Measurements from ENCODE around the gene STK35. TPM values are rescaled to one million over a fixed set of nuclear protein-coding genes. Genes with fewer than 3 reads are reported as not detected.

STK35 gene
- 17.4 TPM for total RNA-seq (ENCODE audit: unreplicated experiment)
- long read RNA-seq, partial matches to known transcripts = 1 of 8 reads
- long read RNA-seq, other reads (novel, unspliced or antisense) = 7 of 8 reads

GRCh38 chr20:2101057-2101864, at the start of gene STK35:
TSS of gene STK35 (plus strand) at chr20:2101827. CDS start at chr20:2101882, 55 bp downstream.
- TF ChIP-seq, protein P1, sequence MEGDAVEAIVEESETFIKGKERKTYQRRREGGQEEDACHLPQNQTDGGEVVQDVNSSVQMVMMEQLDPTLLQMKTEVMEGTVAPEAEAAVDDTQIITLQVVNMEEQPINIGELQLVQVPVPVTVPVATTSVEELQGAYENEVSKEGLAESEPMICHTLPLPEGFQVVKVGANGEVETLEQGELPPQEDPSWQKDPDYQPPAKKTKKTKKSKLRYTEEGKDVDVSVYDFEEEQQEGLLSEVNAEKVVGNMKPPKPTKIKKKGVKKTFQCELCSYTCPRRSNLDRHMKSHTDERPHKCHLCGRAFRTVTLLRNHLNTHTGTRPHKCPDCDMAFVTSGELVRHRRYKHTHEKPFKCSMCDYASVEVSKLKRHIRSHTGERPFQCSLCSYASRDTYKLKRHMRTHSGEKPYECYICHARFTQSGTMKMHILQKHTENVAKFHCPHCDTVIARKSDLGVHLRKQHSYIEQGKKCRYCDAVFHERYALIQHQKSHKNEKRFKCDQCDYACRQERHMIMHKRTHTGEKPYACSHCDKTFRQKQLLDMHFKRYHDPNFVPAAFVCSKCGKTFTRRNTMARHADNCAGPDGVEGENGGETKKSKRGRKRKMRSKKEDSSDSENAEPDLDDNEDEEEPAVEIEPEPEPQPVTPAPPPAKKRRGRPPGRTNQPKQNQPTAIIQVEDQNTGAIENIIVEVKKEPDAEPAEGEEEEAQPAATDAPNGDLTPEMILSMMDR (IDR thresholded peaks at IDR 0.05; ENCODE audit: partially characterized antibody, unreplicated experiment) = no peak
- H3K27ac Mint-ChIP-seq (ENCODE audit: unreplicated experiment) = peak within 1 kb of the TSS; percentile 100
- H3K36me3 Mint-ChIP-seq (ENCODE audit: unreplicated experiment) = no peaks in the 10 kb centered on the region
- peak; percentile 84 for DNase-seq
- no peaks in the 10 kb centered on the region for H3K9me3 Mint-ChIP-seq (ENCODE audit: unreplicated experiment)
- peaks cover 3% of the 10 kb centered on the region for H3K27me3 Mint-ChIP-seq (ENCODE audit: unreplicated experiment)
- H3K4me3 Mint-ChIP-seq (ENCODE audit: unreplicated experiment) = peak within 1 kb of the TSS; percentile 94
- H3K4me1 Mint-ChIP-seq (ENCODE audit: low read depth, unreplicated experiment) = peaks cover 6% of the 10 kb centered on the region

DNA sequence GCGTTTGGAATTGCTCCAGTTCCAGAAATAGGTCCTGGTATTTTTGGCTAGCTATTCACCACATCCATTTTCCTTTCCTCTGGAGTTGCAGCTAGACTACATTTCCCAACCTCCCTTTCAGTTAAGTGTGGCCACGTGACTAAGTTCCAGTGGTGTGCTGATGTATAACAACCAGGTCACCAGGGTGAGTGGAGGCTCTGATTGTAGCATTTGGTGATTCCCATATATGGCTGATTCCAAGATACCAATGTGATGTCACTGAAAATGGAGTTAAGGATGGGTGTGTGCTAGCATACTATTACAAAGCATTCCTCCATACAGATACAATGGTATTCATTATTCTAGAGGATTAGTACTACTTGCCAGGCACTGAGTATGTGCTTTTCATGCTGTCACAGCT, 49.7 kb upstream of the STK35 start:
- Mint-ChIP-seq H3K27me3 (ENCODE audit: unreplicated experiment) (no peaks in the 10 kb centered on the region), H3K9me3 (ENCODE audit: unreplicated experiment) (peaks cover 2% of the 10 kb centered on the region), H3K36me3 (ENCODE audit: unreplicated experiment) (no peaks in the 10 kb centered on the region), H3K27ac (ENCODE audit: unreplicated experiment) (no peak overlapping the region), H3K4me1 (ENCODE audit: low read depth, unreplicated experiment) (no peaks in the 10 kb centered on the region), H3K4me3 (ENCODE audit: unreplicated experiment) (no peak overlapping the region)
- TF ChIP-seq, protein P1 (IDR thresholded peaks at IDR 0.05; ENCODE audit: partially characterized antibody, unreplicated experiment) = no peak
- DNase-seq = no peak

- H3K27ac Mint-ChIP-seq (ENCODE audit: unreplicated experiment) = no peak overlapping the region
- no peak overlapping the region for H3K4me3 Mint-ChIP-seq (ENCODE audit: unreplicated experiment)
- H3K27me3 Mint-ChIP-seq (ENCODE audit: unreplicated experiment) = no peaks in the 10 kb centered on the region
Observed at GRCh38 chr20:2052741-2053140, 48.9 kb upstream of the STK35 start.

DNA sequence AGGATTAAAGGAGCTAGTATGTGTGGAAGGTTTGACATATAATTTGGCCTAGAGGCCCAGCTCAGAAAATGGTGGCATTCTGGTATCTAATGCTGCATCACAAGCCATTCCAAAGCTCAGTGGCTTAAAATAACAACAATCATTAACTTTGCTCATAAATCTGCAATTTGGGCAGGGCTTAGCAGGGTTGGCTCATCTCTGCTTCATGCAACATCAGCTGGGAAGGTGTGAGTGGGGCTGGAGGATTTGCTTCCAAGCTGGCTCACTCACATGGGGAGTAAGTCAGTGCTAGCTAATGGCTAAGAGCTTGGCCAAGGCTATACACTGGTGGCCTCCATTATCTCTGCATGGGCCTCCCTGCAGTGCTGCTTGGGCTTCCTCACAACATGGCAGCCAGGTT, 48.0 kb upstream of the STK35 start:
- H3K27ac Mint-ChIP-seq (ENCODE audit: unreplicated experiment) = no peak overlapping the region
- no peaks in the 10 kb centered on the region for H3K27me3 Mint-ChIP-seq (ENCODE audit: unreplicated experiment)
- DNase-seq = no peak
- no peaks in the 10 kb centered on the region for H3K4me1 Mint-ChIP-seq (ENCODE audit: low read depth, unreplicated experiment)
- H3K4me3 Mint-ChIP-seq (ENCODE audit: unreplicated experiment) = no peak overlapping the region
- peaks cover 2% of the 10 kb centered on the region for H3K9me3 Mint-ChIP-seq (ENCODE audit: unreplicated experiment)
- TF ChIP-seq, protein P1 (IDR thresholded peaks at IDR 0.05; ENCODE audit: partially characterized antibody, unreplicated experiment) = no peak
- no peaks in the 10 kb centered on the region for H3K36me3 Mint-ChIP-seq (ENCODE audit: unreplicated experiment)

More at GRCh38 chr20:2052741-2053140, 48.9 kb upstream of the STK35 start:
- Mint-ChIP-seq H3K36me3 (ENCODE audit: unreplicated experiment) (no peaks in the 10 kb centered on the region), H3K9me3 (ENCODE audit: unreplicated experiment) (peaks cover 2% of the 10 kb centered on the region), H3K4me1 (ENCODE audit: low read depth, unreplicated experiment) (no peaks in the 10 kb centered on the region)
- TF ChIP-seq, protein P1 (IDR thresholded peaks at IDR 0.05; ENCODE audit: partially characterized antibody, unreplicated experiment) = no peak
- DNase-seq = no peak

DNA sequence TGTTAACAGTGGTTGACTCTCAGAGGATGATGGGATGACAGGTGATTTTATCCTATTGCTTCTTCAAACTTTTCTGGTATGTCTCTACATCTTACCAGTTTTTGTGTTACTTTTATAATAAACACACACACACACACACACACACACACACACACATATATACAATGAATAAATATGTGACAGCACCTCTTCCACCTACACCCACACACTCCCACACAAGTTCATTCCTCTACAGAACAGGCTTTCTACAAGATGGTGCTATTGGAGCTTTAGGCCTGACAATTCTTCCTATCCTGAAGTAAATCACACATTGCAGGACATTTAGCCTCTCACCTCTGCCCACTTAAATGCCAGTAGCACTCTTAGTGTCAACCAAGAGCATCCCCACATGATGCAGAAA, 46.7 kb upstream of the STK35 start:
- Mint-ChIP-seq H3K9me3 (ENCODE audit: unreplicated experiment) (peaks cover 2% of the 10 kb centered on the region), H3K27me3 (ENCODE audit: unreplicated experiment) (no peaks in the 10 kb centered on the region), H3K27ac (ENCODE audit: unreplicated experiment) (no peak overlapping the region), H3K36me3 (ENCODE audit: unreplicated experiment) (no peaks in the 10 kb centered on the region), H3K4me1 (ENCODE audit: low read depth, unreplicated experiment) (no peaks in the 10 kb centered on the region), H3K4me3 (ENCODE audit: unreplicated experiment) (no peak overlapping the region)
- DNase-seq = no peak
- TF ChIP-seq, protein P1 (IDR thresholded peaks at IDR 0.05; ENCODE audit: partially characterized antibody, unreplicated experiment) = no peak

All from glutamatergic neuron (in vitro differentiated cells).